ENCODE results near the gene USP15.
"Not testable (repeated sequence)": the region's sequence is repeated elsewhere in the genome, so short reads cannot be mapped to it uniquely, and the experiment has no call there.

Gene USP15

DNA sequence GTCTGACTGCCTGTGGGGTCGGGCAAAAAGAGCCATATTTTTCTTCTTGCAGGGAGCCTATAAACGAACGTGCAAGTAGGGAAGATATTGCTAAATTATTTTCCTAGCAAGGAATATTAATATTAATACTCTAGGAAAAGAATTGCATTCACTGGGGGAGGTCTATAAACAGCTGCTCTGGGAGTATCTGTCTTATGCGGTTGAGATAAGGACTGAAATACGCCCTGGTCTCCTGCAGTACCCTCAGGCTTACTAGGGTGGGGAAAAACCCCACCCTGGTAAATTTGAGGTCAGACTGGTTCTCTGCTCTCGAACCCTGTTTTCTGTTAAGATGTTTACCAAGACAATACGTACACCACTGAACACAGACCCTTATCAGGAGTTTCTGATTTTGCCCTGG is 203.0 kb downstream of the USP15 start:
- DNase-seq: not testable (repeated sequence)
